ENCODE results near the gene TSPAN14.

TSPAN14 gene

DNA sequence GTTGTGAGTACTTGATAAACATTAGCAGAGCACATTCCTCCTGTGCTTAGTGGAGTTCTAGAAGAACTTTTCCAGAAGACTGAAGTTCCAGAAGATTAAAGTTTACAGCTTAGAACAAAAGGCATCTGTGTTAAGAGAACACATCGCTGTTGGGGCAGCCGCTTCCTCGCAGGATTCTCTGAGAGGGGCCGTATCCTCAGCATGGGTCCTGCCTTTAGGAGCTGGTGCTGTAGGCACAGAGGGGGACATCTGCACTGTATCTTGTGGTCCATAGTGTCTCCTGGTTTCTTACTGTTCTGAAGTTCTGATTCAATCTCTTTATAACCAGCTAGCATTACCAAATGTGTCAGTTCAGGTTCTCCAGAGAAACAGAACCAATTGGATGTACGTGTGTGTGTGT, 99.9 kb downstream of the TSPAN14 start:
- in situ Hi-C loops (cut with MboI; ENCODE audit: low pct_unique_long_range_greater_than_20kb, low sequenced_read_pairs), result no loop called here

DNA sequence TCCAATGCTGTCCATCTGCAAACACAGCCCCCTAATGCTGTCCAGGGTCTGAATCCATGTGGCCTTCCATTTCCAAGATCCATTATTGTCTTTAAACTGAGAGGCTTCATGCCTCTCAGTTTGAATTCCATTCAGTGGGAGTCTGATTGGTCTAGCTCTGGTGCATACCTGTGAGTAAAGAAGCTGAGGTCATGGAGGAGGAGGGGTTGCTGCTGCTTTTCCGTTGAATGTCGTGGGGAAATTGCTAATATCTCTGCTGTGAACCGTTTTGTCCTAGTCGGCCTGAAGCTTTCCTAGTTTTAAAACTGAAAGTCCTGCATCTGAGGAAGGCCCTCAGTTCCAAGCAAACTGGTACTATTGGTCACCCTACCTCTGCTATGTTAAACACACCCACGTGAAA, 101.3 kb downstream of the TSPAN14 start:
- in situ Hi-C loops (cut with MboI; ENCODE audit: low pct_unique_long_range_greater_than_20kb, low sequenced_read_pairs), result no loop called here
- no peak for DNase-seq

More for the DNA sequence above, 99.9 kb downstream of the TSPAN14 start:
- no peak for DNase-seq

DNA sequence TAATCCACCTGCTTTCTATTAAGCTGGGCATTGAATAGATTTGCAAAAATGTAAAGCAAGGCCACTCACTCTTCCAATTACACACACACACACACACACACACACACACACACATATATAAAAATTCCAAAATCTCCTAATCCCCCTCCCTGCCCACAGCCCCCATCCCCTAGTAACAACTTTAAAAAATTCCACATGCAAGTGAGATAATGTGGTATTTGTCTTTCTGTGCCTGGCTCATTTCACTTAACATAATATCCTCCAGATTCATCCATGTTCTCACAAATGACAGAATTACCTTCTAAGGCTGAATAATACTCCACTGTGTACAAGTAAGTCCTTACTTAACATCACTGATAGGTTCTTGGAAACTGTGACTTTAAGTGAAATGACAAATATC, 107.8 kb downstream of the TSPAN14 start:
- in situ Hi-C loops (cut with MboI; ENCODE audit: low pct_unique_long_range_greater_than_20kb, low sequenced_read_pairs), result no loop called here

DNA sequence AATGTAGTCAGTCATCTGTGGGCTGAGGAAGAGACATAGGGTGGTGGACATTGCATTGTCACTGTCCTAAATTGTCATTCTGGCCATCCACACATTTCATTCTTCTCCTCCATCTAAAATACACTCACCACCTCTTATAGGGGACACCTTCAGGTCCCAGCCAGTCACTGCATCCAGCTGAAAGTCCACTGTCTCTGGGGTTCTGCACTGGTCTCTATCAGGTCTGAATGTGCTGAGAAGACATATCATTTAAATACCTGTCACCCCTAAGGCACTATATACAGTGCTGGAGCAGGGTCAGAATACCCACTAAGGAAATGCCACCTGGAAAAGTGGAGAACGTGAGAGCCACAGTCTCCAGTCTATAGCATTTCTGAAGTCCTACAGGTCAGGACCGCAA, 113.2 kb downstream of the TSPAN14 start:
- no peak for DNase-seq
- in situ Hi-C loops (cut with MboI; ENCODE audit: low pct_unique_long_range_greater_than_20kb, low sequenced_read_pairs), result no loop called here

More for the DNA sequence above, 107.8 kb downstream of the TSPAN14 start:
- no peak for DNase-seq

DNA sequence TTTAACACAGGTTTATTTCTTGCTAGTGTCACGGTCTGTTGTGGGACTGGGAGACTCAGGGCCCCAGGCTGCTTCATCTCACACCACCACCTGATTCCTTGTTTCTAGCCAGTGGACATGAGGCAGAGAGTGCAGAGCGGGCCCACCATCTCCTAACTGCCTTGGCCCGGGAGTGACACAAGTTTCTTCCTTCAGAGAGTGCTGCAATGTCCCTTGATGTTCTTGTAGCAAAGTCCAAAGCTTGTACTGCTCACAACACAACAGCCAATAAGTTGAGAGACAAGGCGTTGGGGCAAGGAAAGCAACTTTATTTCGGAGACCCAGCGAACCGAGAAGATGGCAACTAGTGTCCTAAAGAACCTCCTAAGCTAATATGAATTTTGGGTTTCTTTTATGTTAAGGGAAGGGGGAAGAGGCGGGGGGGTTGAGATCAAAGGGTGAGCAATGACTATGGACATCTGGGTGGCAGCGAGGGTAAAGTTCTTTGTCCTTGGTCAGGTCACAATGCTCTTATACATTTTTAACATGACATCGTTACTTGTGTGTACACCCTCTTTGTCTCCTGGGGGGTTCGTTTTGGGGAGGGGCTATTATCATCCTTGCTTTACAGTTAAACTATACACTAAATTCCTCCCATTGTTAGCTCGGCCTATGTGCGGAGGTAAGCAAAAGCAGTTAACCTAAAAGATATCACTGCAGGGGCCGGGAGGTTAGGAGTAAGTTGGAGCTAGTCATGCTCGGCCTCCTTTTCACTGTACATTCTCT, 115.2 kb downstream of the TSPAN14 start:
- DNase-seq, result no peak
- in situ Hi-C loops (cut with MboI; ENCODE audit: low pct_unique_long_range_greater_than_20kb, low sequenced_read_pairs), result no loop called here

DNA sequence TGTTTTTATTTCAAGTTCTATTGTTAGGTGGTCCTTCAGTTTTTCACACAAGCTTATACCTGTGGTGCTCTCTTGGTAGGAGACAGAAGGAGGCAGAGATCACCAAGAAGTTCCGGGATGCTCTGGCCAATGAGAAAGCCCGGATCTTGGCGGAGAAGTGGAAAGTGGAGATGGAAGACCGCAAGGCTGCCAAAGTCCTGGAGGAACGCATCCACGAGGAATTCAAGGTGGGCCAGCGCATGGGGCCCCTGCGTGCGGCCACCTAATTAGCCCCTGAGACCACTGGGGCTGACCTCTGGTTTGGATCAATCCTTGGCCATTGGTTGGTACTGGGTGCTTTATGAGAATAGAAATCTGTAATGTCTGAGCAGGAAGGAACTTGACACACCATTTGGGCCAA, 117.2 kb downstream of the TSPAN14 start:
- no peak for DNase-seq
- in situ Hi-C loops (cut with MboI; ENCODE audit: low pct_unique_long_range_greater_than_20kb, low sequenced_read_pairs), result no loop called here

DNA sequence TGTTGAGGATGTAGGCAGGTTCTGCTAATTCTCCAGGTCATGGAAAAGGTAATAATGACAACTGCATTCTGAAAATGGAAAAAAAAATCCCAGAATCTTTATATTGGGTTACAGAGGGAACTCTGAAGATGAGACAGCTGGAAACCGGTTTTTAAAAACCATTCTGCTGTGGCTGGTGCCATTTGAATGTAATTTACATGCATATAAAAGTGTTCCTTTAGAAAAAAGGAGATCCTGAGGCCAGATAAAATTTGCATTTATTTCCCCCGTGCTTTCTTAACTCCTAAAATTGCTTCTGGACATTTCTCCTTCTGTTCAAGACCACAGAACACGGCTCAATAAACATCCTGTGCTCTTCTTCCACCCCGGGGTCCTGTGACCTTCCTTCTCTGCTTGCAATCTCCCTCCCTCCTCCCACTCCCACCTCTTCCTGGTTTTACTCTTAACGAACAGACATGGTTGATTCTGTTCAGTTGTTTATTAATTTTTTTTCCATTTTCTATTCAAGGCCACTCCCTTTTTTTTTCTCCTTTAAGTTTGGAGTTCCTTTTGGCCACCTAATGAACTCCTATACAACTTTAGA, 125.2 kb downstream of the TSPAN14 start:
- peak; percentile 15 for DNase-seq
- in situ Hi-C loops (cut with MboI; ENCODE audit: low pct_unique_long_range_greater_than_20kb, low sequenced_read_pairs), result no loop called here

DNA sequence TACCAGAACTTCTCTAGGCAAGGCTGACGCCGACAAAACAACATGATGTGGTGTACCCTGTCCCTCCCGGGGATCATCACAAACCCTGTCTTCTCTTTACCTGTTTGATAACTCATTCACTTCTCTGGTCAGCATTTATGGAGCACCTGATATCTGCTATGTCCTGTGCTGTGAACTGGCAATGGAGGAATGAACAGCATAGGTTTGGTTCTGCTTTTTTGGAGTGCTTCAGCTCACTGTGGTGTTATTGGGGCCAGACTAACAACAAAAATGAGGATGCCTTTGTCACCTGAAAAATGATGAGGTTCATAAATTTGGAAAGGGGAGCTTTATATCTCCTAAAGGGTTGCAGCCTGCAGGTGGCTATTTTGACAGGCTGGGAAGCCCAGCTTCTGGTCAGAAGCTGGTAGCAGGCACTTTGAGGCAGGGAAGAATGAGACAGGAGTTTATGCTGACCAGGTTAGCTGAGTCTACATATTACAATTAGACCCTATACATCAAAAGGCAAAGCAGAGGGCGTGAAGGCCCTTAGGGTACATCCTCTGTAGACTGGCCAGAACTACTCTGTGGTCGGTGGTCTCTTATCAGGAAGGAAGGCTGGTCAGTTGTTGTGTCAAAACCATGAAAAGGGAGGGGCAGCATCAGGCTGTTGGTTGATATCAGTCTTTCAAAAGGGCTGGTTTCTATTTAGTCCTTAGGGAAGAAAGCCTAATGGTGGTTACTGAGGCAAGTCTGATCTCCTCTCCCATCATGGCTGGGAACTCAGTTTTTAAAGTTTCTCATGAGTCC, 125.9 kb downstream of the TSPAN14 start:
- in situ Hi-C loops (cut with MboI; ENCODE audit: low pct_unique_long_range_greater_than_20kb, low sequenced_read_pairs), result no loop called here
- DNase-seq, result no peak

DNA sequence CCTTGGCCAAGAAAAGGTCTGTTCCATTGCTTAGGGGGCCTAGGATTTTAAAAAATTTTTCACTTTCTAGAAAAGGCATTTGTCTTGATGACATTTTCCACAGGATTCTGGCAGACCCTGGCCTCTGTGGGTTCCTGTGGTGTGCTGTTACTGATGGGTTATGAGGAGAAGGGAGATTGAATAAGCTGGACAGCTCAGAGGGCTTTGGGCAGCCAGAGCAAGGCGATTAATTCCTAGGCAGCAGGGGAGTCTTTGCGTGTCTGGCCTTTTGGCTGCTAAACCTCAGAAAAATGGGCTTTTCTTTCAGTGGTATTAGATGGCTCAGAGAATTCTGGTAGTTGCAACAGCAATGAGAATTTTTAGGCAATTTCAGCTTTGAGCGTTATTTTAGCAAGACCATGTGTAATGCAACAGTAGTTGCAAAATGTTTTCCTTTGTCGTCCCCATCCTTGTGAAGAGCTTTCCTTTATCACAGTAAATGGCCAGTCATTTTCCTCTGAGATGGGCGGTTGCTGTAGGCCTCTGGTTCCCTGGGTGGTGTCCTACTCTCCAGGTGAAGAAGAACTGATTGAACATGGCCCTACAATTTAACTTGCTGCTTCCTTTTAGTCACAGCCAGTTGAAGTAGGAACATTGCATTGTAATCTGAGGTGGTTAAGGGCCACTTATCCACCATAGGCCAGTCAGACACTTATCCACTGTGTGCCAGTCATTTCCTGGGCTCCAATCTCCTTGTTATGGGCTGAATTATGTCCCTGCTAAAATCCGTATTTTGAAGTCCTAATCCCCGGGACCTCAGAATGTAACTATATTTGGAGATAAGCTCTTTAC, 126.7 kb downstream of the TSPAN14 start:
- in situ Hi-C loops (cut with MboI; ENCODE audit: low pct_unique_long_range_greater_than_20kb, low sequenced_read_pairs), result no loop called here
- no peak for DNase-seq

DNA sequence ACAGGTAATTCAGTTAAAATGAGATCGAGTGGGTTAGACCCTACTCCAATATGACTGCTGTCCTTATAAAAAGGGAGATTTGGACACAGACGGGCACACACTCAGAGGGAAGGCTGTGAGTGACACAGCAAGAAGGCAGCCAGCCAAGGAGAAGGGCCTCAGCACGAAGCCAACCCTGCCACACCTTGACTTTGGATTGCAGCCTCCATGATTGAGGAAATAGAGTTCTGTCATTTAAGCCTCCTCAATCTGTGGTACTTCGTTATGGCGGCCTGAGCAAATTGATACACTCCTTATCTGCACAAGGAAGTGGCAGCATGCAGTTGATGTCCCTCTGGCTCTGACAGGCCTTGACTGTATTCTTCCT, 127.3 kb downstream of the TSPAN14 start:
- DNase-seq, result no peak
- in situ Hi-C loops (cut with MboI; ENCODE audit: low pct_unique_long_range_greater_than_20kb, low sequenced_read_pairs), result no loop called here

DNA sequence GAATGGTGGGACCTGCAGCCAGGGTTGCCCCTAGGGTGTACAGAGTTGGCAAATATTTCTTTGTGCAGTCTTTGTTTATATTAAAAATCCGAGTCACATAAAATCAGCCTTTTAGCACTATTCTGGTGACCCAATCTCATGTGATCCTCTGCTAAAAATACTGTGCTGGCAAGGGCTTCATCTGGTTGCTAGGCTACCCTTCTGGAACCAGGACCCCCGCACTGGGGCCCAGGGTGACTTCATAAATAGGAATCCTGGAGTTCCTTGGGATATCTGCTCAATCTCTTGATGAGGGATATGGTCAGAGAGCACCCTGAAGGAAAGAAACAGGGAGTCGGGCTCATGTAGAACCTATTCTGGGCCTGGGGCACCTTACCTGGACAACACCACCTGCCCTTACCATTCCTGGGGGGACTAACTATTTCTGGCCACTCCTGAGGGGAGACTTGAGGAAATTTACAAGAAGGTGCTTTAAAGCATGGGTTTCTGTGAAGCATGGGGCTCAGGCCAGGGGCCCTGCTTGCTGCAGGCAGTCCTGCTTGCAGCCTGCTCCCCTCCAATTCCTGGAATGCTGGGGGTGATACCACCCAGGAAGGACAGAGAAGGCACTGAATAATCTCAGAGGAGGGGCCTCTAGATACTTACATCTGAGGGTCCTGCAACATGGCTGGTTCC, 128.3 kb downstream of the TSPAN14 start:
- no peak for DNase-seq
- in situ Hi-C loops (cut with MboI; ENCODE audit: low pct_unique_long_range_greater_than_20kb, low sequenced_read_pairs), result no loop called here

Data from KBM-7 (cell line).